GM20000 (cell line): ENCODE measurements around the gene TACC2.
"Not testable (repeated sequence)": the region's sequence is repeated elsewhere in the genome, so short reads cannot be mapped to it uniquely, and the experiment has no call there.

Source experiments
- DNase-seq: peaks from one replicate; pipeline ENCODE4 v3.0.0; 2012; ENCODE audit warnings: low spot score
- CTCF ChIP-seq: IDR thresholded peaks from 2 replicates; pipeline ENCODE4 v1.5.1; 2012; ENCODE audit warnings: mild to moderate bottlenecking, control low read depth; ENCODE audit errors: extremely low read depth, missing control alignments

The TACC2 gene

GRCh38 chr10:122089311-122090017 is 100.5 kb downstream of the TACC2 start:
- no peak for DNase-seq
- TF ChIP-seq CTCF, result no peak

GRCh38 chr10:122091722-122092121 is 102.8 kb downstream of the TACC2 start:
- TF ChIP-seq CTCF, result no peak

GRCh38 chr10:122093076-122093475 is 104.1 kb downstream of the TACC2 start:
- DNase-seq, result no peak
- TF ChIP-seq CTCF, result no peak

More at GRCh38 chr10:122091722-122092121, 102.8 kb downstream of the TACC2 start:
- no peak for DNase-seq

- not testable (repeated sequence) for DNase-seq
These were observed 107.2 kb downstream of the TACC2 start for GRCh38 chr10:122096181-122096580.

GRCh38 chr10:122096705-122097104 is 107.7 kb downstream of the TACC2 start:
- DNase-seq, result no peak
- TF ChIP-seq CTCF, result no peak

GRCh38 chr10:122097935-122098334 is 109.0 kb downstream of the TACC2 start:
- TF ChIP-seq CTCF, result no peak
- no peak for DNase-seq

- DNase-seq, result no peak
- TF ChIP-seq CTCF, result no peak
These were observed 110.0 kb downstream of the TACC2 start for GRCh38 chr10:122098924-122099323.

GRCh38 chr10:122099562-122099961 is 110.6 kb downstream of the TACC2 start:
- DNase-seq, result no peak
- TF ChIP-seq CTCF, result no peak
